Measurements from ENCODE around the gene IGFBP5. TPM values are rescaled to one million over a fixed set of nuclear protein-coding genes. Genes with fewer than 3 reads are reported as not detected.

Gene IGFBP5
- total and polyA plus RNA-seq, 2 experiments from 2014 or later = 37.9 to 117 TPM

DNA sequence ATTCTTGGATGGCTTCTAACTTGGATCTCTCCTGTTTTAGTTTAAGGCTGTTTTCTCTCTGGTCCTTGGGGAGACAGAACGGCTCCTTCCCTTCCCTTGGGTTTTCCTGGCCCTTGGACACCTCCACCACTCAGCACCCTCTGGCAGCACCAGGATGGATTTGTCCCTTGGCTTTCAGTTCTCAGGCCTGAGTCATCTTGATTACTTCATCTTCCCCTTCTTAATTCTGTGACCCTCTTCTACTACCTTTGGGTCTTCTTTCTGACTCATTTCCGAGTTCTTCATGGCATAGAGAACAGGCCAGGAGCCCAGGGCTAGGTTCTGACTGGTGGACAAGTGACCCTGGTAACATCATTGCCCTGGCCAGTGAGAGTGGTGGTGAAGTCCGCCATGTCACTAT lies 47.2 kb downstream of the IGFBP5 start:
- in situ Hi-C loops (cut with MboI) = no loop called here
- no peaks in the 10 kb centered on the region for H3K79me2 ChIP-seq (ENCODE audit: insufficient read depth)

GRCh38 chr2:216646116-216646515 lies 49.2 kb downstream of the IGFBP5 start:
- Histone ChIP-seq H3K9ac (no peak overlapping the region), H3K4me1 (ENCODE audit: insufficient read depth) (peaks cover 27% of the 10 kb centered on the region), H3K79me2 (ENCODE audit: insufficient read depth) (no peaks in the 10 kb centered on the region), H4K20me1 (ENCODE audit: insufficient read depth) (no peaks in the 10 kb centered on the region), H3K27ac (no peak overlapping the region), H3K4me3 (no peak overlapping the region), H2AFZ (no peak overlapping the region), H3F3A (ENCODE audit: insufficient read depth) (peaks cover 9% of the 10 kb centered on the region), H3K9me3 (ENCODE audit: low read depth) (no peaks in the 10 kb centered on the region), H3K4me2 (ENCODE audit: unreplicated experiment) (no peak overlapping the region), H3K9me2 (ENCODE audit: insufficient read depth) (no peaks in the 10 kb centered on the region), H3K36me3 (ENCODE audit: low read depth) (no peaks in the 10 kb centered on the region), H3K27me3 (replicated peaks; ENCODE audit: insufficient read depth) (no peaks in the 10 kb centered on the region)
- TF ChIP-seq EZH2phosphoT487 (IDR thresholded peaks at IDR 0.05; ENCODE audit: insufficient read depth, low read depth) (no peak), EZH2 (IDR thresholded peaks at IDR 0.05; ENCODE audit: insufficient read depth, poor library complexity, severe bottlenecking) (no peak)
- DNase-seq = no peak
- in situ Hi-C loops (cut with MboI) = no loop called here
- 92 to 97% methylated on average over 3 of the region's 3 CpGs for WGBS, 2 experiments (ENCODE audit: low coverage in 1 of 2, low lambda C conversion rate in 2 of 2, missing lambda C conversion rate in 2 of 2)

More for the DNA sequence above, 47.2 kb downstream of the IGFBP5 start:
- H3K9ac ChIP-seq = no peak overlapping the region
- no peak overlapping the region for H2AFZ ChIP-seq
- no peaks in the 10 kb centered on the region for H3K9me2 ChIP-seq (ENCODE audit: insufficient read depth)
- H3K27ac ChIP-seq = peak overlapping the region; percentile 34
- peaks cover 9% of the 10 kb centered on the region for H3F3A ChIP-seq (ENCODE audit: insufficient read depth)
- no peaks in the 10 kb centered on the region for H3K36me3 ChIP-seq (ENCODE audit: low read depth)
- peaks cover 34% of the 10 kb centered on the region for H3K4me1 ChIP-seq (ENCODE audit: insufficient read depth)
- 17% methylated on average over 3 of the region's 3 CpGs for WGBS, 2 experiments (ENCODE audit: low coverage in 1 of 2, low lambda C conversion rate in 2 of 2, missing lambda C conversion rate in 2 of 2)
- no peaks in the 10 kb centered on the region for H4K20me1 ChIP-seq (ENCODE audit: insufficient read depth)
- TF ChIP-seq EZH2phosphoT487 (IDR thresholded peaks at IDR 0.05; ENCODE audit: insufficient read depth, low read depth) (no peak), EZH2 (IDR thresholded peaks at IDR 0.05; ENCODE audit: insufficient read depth, poor library complexity, severe bottlenecking) (no peak)
- H3K9me3 ChIP-seq (ENCODE audit: low read depth) = no peaks in the 10 kb centered on the region
- DNase-seq = peak; percentile 85
- H3K4me2 ChIP-seq (ENCODE audit: unreplicated experiment) = peak overlapping the region; percentile 14
- H3K27me3 ChIP-seq (replicated peaks; ENCODE audit: insufficient read depth) = no peaks in the 10 kb centered on the region
- no peak overlapping the region for H3K4me3 ChIP-seq

GRCh38 chr2:216645636-216645950 lies 49.8 kb downstream of the IGFBP5 start:
- 84 to 96% methylated on average over 3 of the region's 3 CpGs for WGBS, 2 experiments (ENCODE audit: low coverage in 1 of 2, low lambda C conversion rate in 2 of 2, missing lambda C conversion rate in 2 of 2)
- H4K20me1 ChIP-seq (ENCODE audit: insufficient read depth) = no peaks in the 10 kb centered on the region
- in situ Hi-C loops (cut with MboI) = no loop called here
- H3K36me3 ChIP-seq (ENCODE audit: low read depth) = no peaks in the 10 kb centered on the region
- TF ChIP-seq EZH2phosphoT487 (IDR thresholded peaks at IDR 0.05; ENCODE audit: insufficient read depth, low read depth) (no peak), EZH2 (IDR thresholded peaks at IDR 0.05; ENCODE audit: insufficient read depth, poor library complexity, severe bottlenecking) (no peak)
- peaks cover 26% of the 10 kb centered on the region for H3K4me1 ChIP-seq (ENCODE audit: insufficient read depth)
- no peak overlapping the region for H2AFZ ChIP-seq
- no peaks in the 10 kb centered on the region for H3K27me3 ChIP-seq (replicated peaks; ENCODE audit: insufficient read depth)
- no peak for DNase-seq
- H3K79me2 ChIP-seq (ENCODE audit: insufficient read depth) = no peaks in the 10 kb centered on the region
- H3K27ac ChIP-seq = no peak overlapping the region
- no peaks in the 10 kb centered on the region for H3K9me3 ChIP-seq (ENCODE audit: low read depth)
- no peak overlapping the region for H3K4me3 ChIP-seq
- H3K4me2 ChIP-seq (ENCODE audit: unreplicated experiment) = no peak overlapping the region
- H3K9ac ChIP-seq = no peak overlapping the region
- H3F3A ChIP-seq (ENCODE audit: insufficient read depth) = peaks cover 9% of the 10 kb centered on the region
- no peaks in the 10 kb centered on the region for H3K9me2 ChIP-seq (ENCODE audit: insufficient read depth)

DNA sequence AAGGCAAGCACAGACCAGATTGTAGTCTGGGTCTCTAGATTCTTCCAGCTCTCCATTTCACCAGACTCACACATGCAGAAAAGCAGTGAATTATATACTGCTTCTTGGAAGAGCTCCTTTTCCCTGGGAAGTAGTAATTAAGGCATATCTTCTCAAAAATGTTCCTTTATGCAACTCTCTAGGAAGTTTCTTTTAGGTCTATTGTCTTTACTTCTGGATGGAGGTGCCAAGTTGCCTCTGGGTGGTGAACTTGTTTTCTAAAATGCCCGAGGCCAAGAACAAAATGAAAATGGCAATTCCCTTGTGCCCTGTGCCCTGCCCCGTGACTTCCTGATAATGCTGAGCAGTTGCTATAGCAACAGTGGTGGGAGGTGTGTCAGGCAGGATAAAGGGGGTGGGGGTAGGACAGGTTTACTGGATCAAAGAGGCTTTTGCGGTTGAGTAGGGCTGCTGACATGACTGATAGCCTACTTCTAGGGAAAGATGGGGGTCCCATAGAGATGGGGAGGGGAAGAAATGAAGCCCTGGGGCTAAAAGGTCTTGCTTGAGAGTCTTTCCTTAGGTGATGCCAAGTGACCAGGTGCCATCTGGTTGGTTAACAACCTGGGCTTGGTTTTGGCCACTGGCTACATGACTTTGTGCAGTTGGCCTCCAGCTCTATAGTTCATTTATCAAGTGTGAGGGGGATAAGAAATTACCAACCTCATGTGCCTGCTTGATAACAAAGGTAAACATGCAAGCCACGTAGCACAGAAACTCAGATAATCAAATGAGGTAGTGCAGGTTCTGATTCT lies 50.3 kb downstream of the IGFBP5 start:
- TF ChIP-seq EZH2phosphoT487 (IDR thresholded peaks at IDR 0.05; ENCODE audit: insufficient read depth, low read depth) (no peak), EZH2 (IDR thresholded peaks at IDR 0.05; ENCODE audit: insufficient read depth, poor library complexity, severe bottlenecking) (no peak)
- in situ Hi-C loops (cut with MboI) = no loop called here
- Histone ChIP-seq H3K27me3 (replicated peaks; ENCODE audit: insufficient read depth) (no peaks in the 10 kb centered on the region), H3K4me2 (ENCODE audit: unreplicated experiment) (no peak overlapping the region), H3K36me3 (ENCODE audit: low read depth) (no peaks in the 10 kb centered on the region), H2AFZ (no peak overlapping the region), H3K9me3 (ENCODE audit: low read depth) (no peaks in the 10 kb centered on the region), H3K9me2 (ENCODE audit: insufficient read depth) (no peaks in the 10 kb centered on the region), H3K9ac (no peak overlapping the region), H3K27ac (no peak overlapping the region), H3F3A (ENCODE audit: insufficient read depth) (peaks cover 9% of the 10 kb centered on the region), H3K4me3 (no peak overlapping the region), H4K20me1 (ENCODE audit: insufficient read depth) (no peaks in the 10 kb centered on the region), H3K79me2 (ENCODE audit: insufficient read depth) (no peaks in the 10 kb centered on the region), H3K4me1 (ENCODE audit: insufficient read depth) (peaks cover 26% of the 10 kb centered on the region)
- WGBS, 2 experiments (ENCODE audit: low coverage in 1 of 2, low lambda C conversion rate in 2 of 2, missing lambda C conversion rate in 2 of 2) = 94% methylated on average over 4 of the region's 4 CpGs
- no peak for DNase-seq
